ENCODE results near the gene NUP210L.

Gene NUP210L

DNA sequence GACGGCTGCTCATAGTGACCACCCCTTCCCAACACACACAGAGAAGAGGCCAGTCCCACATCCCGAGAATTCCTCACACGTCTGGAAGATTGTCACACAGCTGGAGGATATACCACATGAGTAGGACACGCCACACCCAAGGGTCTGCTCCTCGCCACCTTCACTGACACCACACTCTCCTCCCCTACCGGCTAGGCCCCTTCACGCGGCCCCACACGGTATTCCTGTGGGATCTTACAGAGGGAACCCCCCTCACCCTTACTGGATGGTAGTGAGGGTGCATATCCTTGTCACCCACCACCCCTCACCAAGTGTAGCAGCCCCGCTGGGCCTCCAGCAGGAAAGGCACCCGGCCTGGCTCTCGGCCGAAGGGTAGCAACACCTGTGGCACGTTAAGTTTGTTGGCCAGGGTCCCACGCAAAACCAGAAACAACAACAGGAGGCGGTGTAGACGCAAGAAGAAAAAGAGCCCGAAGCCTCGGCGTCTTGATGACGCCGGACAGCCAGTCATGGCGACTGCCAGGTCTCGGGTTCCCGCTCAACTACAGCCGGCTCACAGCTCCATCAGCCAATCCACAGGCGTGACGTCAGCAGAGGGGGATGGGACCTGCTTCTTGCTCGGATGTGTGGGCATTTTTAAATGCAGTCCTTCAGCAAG is at the start of gene NUP210L:
NUP210L (minus strand) TSS at position 540 of the 658 bp plus-strand sequence.
- DNase-seq (ENCODE audit: extremely low spot score), result no peak
- CTCF ChIA-PET, result interaction anchor here (1.0 to 1.5 kb wide), 2 partner anchors 17 to 168 kb away, joined by 3 to 5 read pairs; partner anchors contain the start of gene RAB13
- TF ChIP-seq, protein P1, sequence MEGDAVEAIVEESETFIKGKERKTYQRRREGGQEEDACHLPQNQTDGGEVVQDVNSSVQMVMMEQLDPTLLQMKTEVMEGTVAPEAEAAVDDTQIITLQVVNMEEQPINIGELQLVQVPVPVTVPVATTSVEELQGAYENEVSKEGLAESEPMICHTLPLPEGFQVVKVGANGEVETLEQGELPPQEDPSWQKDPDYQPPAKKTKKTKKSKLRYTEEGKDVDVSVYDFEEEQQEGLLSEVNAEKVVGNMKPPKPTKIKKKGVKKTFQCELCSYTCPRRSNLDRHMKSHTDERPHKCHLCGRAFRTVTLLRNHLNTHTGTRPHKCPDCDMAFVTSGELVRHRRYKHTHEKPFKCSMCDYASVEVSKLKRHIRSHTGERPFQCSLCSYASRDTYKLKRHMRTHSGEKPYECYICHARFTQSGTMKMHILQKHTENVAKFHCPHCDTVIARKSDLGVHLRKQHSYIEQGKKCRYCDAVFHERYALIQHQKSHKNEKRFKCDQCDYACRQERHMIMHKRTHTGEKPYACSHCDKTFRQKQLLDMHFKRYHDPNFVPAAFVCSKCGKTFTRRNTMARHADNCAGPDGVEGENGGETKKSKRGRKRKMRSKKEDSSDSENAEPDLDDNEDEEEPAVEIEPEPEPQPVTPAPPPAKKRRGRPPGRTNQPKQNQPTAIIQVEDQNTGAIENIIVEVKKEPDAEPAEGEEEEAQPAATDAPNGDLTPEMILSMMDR (IDR thresholded peaks at IDR 0.05; ENCODE audit: control extremely low read depth, extremely low read depth, low read depth, missing control alignments), result no peak
- POLR2A ChIA-PET, result no interaction called here

DNA sequence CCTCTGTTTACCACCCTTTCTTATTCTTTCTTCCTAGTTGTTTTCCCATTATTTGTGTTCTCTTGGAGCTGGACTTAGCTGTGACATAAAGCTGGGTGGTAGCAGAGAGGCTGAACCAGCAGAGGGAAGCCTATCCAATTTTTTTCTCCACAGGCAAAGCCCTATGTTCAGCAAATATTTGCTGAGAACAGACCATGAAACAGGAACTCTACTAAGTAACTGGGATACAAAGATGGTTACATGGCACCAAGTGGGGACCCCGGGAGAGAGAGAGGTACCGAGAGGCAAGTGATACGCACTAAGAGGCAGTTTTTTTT is 44.6 kb upstream of the NUP210L start:
- TF ChIP-seq, protein P1 (IDR thresholded peaks at IDR 0.05; ENCODE audit: control extremely low read depth, extremely low read depth, low read depth, missing control alignments), result no peak
- CTCF ChIA-PET, result interaction anchor here (0.7 to 4.4 kb wide), 26 partner anchors 8 to 347 kb away, joined by 3 to 30 read pairs (median 6); partner anchors contain the start of genes HAX1 and UBAP2L
- POLR2A ChIA-PET, result interaction anchor here (0.6 kb wide), 1 partner anchor 204 kb away, joined by 5 read pairs; no protein-coding TSS in a partner anchor
- DNase-seq (ENCODE audit: extremely low spot score), result no peak

DNA sequence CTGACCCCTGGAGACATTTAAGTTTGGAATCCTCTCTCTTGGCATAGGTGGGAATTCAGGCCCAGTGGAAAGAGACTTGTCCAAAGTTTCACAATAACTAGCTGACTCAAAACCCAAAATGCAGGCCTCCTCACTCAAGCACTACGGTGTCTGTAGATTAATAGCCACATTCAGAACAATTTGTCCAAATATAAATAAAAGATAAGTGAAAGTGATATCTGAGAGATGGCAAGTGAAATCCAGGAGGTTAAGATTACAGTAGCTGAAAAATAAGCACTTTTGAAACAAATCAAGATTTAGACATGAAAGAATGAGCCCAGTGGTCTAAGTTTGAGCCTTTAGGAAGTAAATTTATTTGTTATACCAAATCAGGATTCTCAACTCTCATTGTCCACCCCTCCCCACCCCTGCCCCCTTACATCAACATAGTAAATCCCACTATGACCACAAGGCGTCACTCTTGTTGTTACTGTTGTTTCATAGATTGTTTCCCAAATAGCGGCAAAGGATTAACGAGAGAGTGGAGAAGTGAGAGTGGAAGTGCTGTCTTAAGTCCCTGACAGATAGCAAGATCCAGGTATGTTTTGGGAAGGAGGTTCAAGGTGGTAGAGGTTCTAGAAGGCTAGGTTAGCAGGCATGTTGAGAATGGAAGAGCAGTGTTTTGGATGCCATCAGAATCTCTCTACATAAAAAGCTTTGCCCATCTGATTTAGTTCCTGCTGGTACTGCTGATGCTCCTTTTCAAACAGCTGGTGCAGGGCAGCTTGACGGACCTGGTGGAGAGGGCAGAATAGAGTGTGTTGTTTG is 44.1 kb upstream of the NUP210L start:
- ChIA-PET POLR2A (interaction anchor here (0.6 kb wide), 1 partner anchor 204 kb away, joined by 5 read pairs; no protein-coding TSS in a partner anchor), CTCF (interaction anchor here (0.6 to 4.4 kb wide), 28 partner anchors 9 to 348 kb away, joined by 3 to 30 read pairs (median 6); partner anchors contain the start of genes HAX1 and UBAP2L)
- TF ChIP-seq, protein P1 (IDR thresholded peaks at IDR 0.05; ENCODE audit: control extremely low read depth, extremely low read depth, low read depth, missing control alignments), result peak; percentile 64
- DNase-seq (ENCODE audit: extremely low spot score), result peak; percentile 53

DNA sequence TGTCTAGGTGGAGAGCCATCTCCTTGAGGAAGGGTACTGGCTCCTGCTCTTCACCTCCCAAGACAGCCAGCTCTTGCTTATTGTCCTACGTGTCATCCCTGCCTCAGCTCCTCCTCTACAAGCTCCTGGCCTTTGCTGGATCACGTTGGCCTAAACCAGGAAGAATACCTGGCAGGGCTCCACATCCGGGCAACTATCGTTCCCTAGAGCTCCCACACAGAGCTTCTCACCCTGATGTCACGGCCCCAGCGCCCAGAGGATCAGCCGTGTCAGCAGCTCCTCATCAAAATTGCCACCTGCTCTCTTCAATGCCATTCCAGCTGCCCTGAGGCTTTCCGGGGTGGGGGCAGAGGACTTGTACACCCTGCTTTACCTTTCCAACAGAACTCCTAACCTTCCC is 38.9 kb upstream of the NUP210L start:
- TF ChIP-seq, protein P1 (IDR thresholded peaks at IDR 0.05; ENCODE audit: control extremely low read depth, extremely low read depth, low read depth, missing control alignments), result no peak
- ChIA-PET POLR2A (interaction anchor here (0.8 to 1.1 kb wide), 2 partner anchors 15 to 25 kb away, joined by 3 to 4 read pairs; no protein-coding TSS in a partner anchor), CTCF (interaction anchor here (1.0 to 4.1 kb wide), 5 partner anchors 11 to 141 kb away, joined by 3 to 20 read pairs (median 4); no protein-coding TSS in a partner anchor)
- no peak for DNase-seq (ENCODE audit: extremely low spot score)

DNA sequence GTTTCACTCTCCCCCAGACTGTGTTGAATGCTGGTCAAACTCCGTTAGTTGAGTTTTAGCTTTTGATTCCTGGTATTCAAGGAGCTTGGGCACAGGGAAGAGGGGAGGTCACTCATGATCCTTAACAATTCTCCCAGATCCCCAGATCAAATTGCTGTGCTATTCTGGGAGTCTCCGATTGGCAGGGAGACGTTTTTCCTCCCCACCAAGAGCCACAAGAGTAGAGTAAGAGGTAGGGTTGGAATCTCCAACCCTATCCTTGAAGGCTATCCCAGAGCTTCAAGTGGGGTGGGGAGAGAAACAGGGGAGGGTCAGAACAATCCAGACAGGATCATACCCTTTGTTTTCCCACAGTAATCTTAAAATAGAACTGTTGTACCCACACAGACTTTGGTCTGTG is 37.6 kb upstream of the NUP210L start:
- ChIA-PET CTCF (interaction anchor here (1.1 to 4.1 kb wide), 4 partner anchors 12 to 142 kb away, joined by 3 to 20 read pairs (median 4); no protein-coding TSS in a partner anchor), POLR2A (no interaction called here)
- TF ChIP-seq, protein P1 (IDR thresholded peaks at IDR 0.05; ENCODE audit: control extremely low read depth, extremely low read depth, low read depth, missing control alignments), result no peak
- DNase-seq (ENCODE audit: extremely low spot score), result no peak

DNA sequence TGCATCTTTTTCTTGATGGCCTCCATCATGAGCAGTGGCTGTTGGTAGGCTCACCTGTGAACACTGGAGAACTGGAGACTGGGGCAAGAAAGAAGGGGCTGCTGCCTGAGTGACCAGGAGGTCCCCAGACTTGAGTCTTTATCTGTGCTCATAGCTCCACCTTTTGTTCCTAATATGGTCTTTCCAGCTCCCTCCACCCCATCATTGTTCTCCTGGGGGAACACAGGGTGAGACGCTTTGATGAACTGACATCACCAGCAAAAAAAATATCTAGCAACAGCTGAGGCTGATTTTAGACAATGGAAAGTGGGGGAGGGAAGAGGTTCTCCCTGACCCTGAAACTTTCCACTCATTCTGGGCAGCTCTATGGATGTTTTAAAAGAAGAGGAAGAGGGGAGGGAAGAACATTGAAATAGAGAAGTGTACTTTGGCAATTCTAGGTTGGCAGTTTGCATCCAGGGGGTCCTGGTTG is 37.2 kb upstream of the NUP210L start, which contains the start of gene TPM3:
TPM3 (minus strand) TSS at position 111 of the 472 bp plus-strand sequence; CDS start at position 29, 82 bp downstream.
- POLR2A ChIA-PET, result no interaction called here
- DNase-seq (ENCODE audit: extremely low spot score), result no peak

More for the DNA sequence above, 37.2 kb upstream of the NUP210L start, which contains the start of gene TPM3:
- CTCF ChIA-PET, result interaction anchor here (0.8 to 4.1 kb wide), 4 partner anchors 14 to 143 kb away, joined by 3 to 20 read pairs (median 4); no protein-coding TSS in a partner anchor
- TF ChIP-seq, protein P1 (IDR thresholded peaks at IDR 0.05; ENCODE audit: control extremely low read depth, extremely low read depth, low read depth, missing control alignments), result no peak
